SK-MEL-5 (cell line): ENCODE results near the gene MAT2A. TPM values are rescaled to one million over a fixed set of nuclear protein-coding genes. Genes with fewer than 3 reads are reported as not detected.
"Not testable (repeated sequence)": the region's sequence is repeated elsewhere in the genome, so short reads cannot be mapped to it uniquely, and the experiment has no call there.

ENCODE experiments used
- DNase-seq: peaks from one replicate; pipeline ENCODE4 v3.0.0-alpha.2; 2016; ENCODE audit warnings: low read depth, low spot score
- in situ Hi-C: cut with HindIII; loops from 2 replicates; pipeline ENCODE4 v1.10.0; 2016; ENCODE audit warnings: low sequenced_read_pairs, high pct_unique_total_duplicates, low pct_unique_long_range_greater_than_20kb
- total RNA-seq: library from RNA; depleted of rRNA; stranded (reverse); fragments of >200 nt; shearing (Covaris generic); gene quantifications from 2 replicates; pipeline ENCODE4 v1.2.3, GENCODE V29; 2014

Gene MAT2A
- total RNA-seq, 1 experiment from 2014 or later: 88.9 TPM

GRCh38 chr2:85541753-85542457 lies 2.9 kb downstream of the MAT2A start:
- in situ Hi-C loops: no loop called here
- DNase-seq: no peak

GRCh38 chr2:85542777-85543176 lies 3.8 kb downstream of the MAT2A start:
- no peak for DNase-seq
- in situ Hi-C loops: no loop called here

GRCh38 chr2:85544254-85544691 lies 5.3 kb downstream of the MAT2A start:
- DNase-seq, in situ Hi-C loops: not testable (repeated sequence)

- DNase-seq, in situ Hi-C loops: not testable (repeated sequence)
Measured at GRCh38 chr2:85544915-85545779, 6.2 kb downstream of the MAT2A start.

- in situ Hi-C loops: no loop called here
Measured at GRCh38 chr2:85545780-85546240, 6.8 kb downstream of the MAT2A start.

GRCh38 chr2:85547089-85547858 lies 8.3 kb downstream of the MAT2A start:
- in situ Hi-C loops: no loop called here
- no peak for DNase-seq

More at GRCh38 chr2:85545780-85546240, 6.8 kb downstream of the MAT2A start:
- peak; percentile 43 for DNase-seq

GRCh38 chr2:85547859-85548607 lies 9.1 kb downstream of the MAT2A start:
- in situ Hi-C loops: no loop called here
- no peak for DNase-seq

- no peak for DNase-seq
- in situ Hi-C loops: no loop called here
Measured at GRCh38 chr2:85548608-85548900, 9.6 kb downstream of the MAT2A start.

GRCh38 chr2:85549095-85549494 lies 10.1 kb downstream of the MAT2A start:
- in situ Hi-C loops: no loop called here
- no peak for DNase-seq

- in situ Hi-C loops: no loop called here
- no peak for DNase-seq
Measured at GRCh38 chr2:85549826-85550225, 10.9 kb downstream of the MAT2A start.

GRCh38 chr2:85550486-85550885 lies 11.5 kb downstream of the MAT2A start:
- no peak for DNase-seq
- in situ Hi-C loops: no loop called here

GRCh38 chr2:85551698-85552678 lies 13.0 kb downstream of the MAT2A start:
- in situ Hi-C loops: no loop called here
- DNase-seq: peak; percentile 90

GRCh38 chr2:85553184-85553583 lies 14.2 kb downstream of the MAT2A start:
- no peak for DNase-seq
- in situ Hi-C loops: no loop called here

GRCh38 chr2:85554980-85555612 lies 16.1 kb downstream of the MAT2A start:
- in situ Hi-C loops: no loop called here
- DNase-seq: no peak

GRCh38 chr2:85557130-85557529 lies 18.2 kb downstream of the MAT2A start:
- DNase-seq: no peak
- in situ Hi-C loops: no loop called here

GRCh38 chr2:85558160-85558559 lies 19.2 kb downstream of the MAT2A start:
- no peak for DNase-seq
- in situ Hi-C loops: no loop called here
